ENCODE results near the gene ANXA3. TPM values are rescaled to one million over a fixed set of nuclear protein-coding genes. Genes with fewer than 3 reads are reported as not detected.
A peak's percentile ranks its signal among the peaks of the same experiment; 100 is the strongest.

ANXA3 gene
- polyA plus RNA-seq, 1 of the 3 experiments (the other 2 are of a cell fraction), result 13.8 TPM

GRCh38 chr4:78533854-78534253, 17.7 kb upstream of the ANXA3 start:
- Histone ChIP-seq H3F3A (replicated peaks; ENCODE audit: insufficient read depth) (no peaks in the 10 kb centered on the region), H2AFZ (ENCODE audit: low read depth) (no peak overlapping the region), H3K9ac (no peak overlapping the region), H3K27me3 (ENCODE audit: insufficient read depth) (no peaks in the 10 kb centered on the region), H3K4me2 (no peak overlapping the region), H3K36me3 (replicated peaks in 1 of 2; ENCODE audit: control insufficient read depth in 1 of 2, insufficient read depth in 2 of 2, low read length in 1 of 2) (peaks cover 3 to 16% of the 10 kb centered on the region in 2 experiments), H3K79me2 (ENCODE audit: insufficient read depth) (no peaks in the 10 kb centered on the region), H3K27ac (ENCODE audit: low read depth in 2 of 2, low read length in 1 of 2) (no peak overlapping the region), H4K20me1 (ENCODE audit: insufficient read depth) (no peaks in the 10 kb centered on the region), H3K9me2 (no peaks in the 10 kb centered on the region), H3K9me3 (0 out of 2 replicates have a peak, but pooled peaks cover 2% of the 10 kb centered on the region), H3K4me3 (ENCODE audit: low read depth in 2 of 2, low read length in 1 of 2) (no peak overlapping the region), H3K4me1 (ENCODE audit: control insufficient read depth in 1 of 2, insufficient read depth in 2 of 2, low read depth in 1 of 2, low read length in 1 of 2) (peaks cover 0 to under 1% of the 10 kb centered on the region in 2 experiments; a peak in 1 of 4 replicates)
- POLR2A ChIA-PET, result no interaction called here
- TF ChIP-seq MEF2A (IDR thresholded peaks at IDR 0.05; ENCODE audit: borderline replicate concordance, low read depth), result no peak
- TF ChIP-seq RFX5 (IDR thresholded peaks at IDR 0.05; ENCODE audit: low read length), result no peak
- no peak for TF ChIP-seq NFIC (IDR thresholded peaks at IDR 0.05; ENCODE audit: borderline replicate concordance)
- CTCF ChIA-PET, result interaction anchor here (0.9 to 1.6 kb wide), 2 partner anchors 16 to 474 kb away, joined by 3 to 6 read pairs; no protein-coding TSS in a partner anchor
- DNase-seq, result no peak
- WGBS (ENCODE audit: low lambda C conversion rate), result 90% methylated on average over 5 of the region's 5 CpGs

DNA sequence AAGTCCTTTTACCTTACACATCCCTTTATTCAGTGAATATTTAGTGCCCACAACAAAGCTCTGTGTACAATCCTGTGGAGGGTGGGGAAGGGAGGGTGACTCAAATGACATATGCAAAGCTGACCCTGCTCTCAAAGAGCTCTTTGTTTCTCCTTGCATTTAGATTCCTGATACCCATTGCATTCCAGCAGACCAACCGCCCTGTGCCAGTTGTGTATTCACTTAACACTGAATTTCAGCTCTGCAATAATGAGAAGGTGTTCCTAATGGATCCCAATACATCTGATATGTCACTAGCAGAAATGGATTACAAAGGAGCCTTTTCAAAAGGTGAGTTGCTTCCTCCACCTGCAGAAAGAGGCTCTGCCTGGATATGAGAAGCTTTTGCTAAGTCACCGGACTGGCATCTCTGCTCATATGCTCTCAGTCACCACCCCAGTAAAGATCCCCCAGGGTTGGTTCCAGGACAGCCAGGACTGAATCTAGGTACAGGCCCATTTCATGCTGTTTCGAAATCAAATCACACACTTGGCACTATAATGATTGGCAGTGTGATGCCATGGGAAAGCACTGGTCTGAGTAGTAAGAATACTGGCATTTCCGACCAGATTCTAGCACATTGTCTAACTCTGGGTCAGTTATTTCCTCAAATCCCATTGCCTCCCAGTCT, 17.1 kb upstream of the ANXA3 start:
- Histone ChIP-seq H3K27me3 (ENCODE audit: insufficient read depth) (no peaks in the 10 kb centered on the region), H3K79me2 (ENCODE audit: insufficient read depth) (no peaks in the 10 kb centered on the region), H3F3A (replicated peaks; ENCODE audit: insufficient read depth) (no peaks in the 10 kb centered on the region), H3K9me3 (0 out of 2 replicates have a peak, but pooled peaks cover 2% of the 10 kb centered on the region), H3K36me3 (replicated peaks in 1 of 2; ENCODE audit: control insufficient read depth in 1 of 2, insufficient read depth in 2 of 2, low read length in 1 of 2) (peaks cover 3 to 19% of the 10 kb centered on the region in 2 experiments), H3K9me2 (no peaks in the 10 kb centered on the region), H2AFZ (ENCODE audit: low read depth) (no peak overlapping the region), H3K4me3 (ENCODE audit: low read depth in 2 of 2, low read length in 1 of 2) (no peak overlapping the region), H3K4me2 (no peak overlapping the region), H3K27ac (ENCODE audit: low read depth in 2 of 2, low read length in 1 of 2) (no peak overlapping the region), H3K9ac (no peak overlapping the region), H3K4me1 (ENCODE audit: control insufficient read depth in 1 of 2, insufficient read depth in 2 of 2, low read depth in 1 of 2, low read length in 1 of 2) (no peaks in the 10 kb centered on the region; a peak in 1 of 4 replicates), H4K20me1 (ENCODE audit: insufficient read depth) (no peaks in the 10 kb centered on the region)
- TF ChIP-seq FOSL2 (IDR thresholded peaks at IDR 0.05; ENCODE audit: borderline replicate concordance, low read depth) (peak; percentile 20; the same call in 1 of the 2 replicates), TCF12 (IDR thresholded peaks at IDR 0.05) (peak; percentile 35; the same call in 1 of the 2 replicates), RCOR1 (IDR thresholded peaks at IDR 0.05; ENCODE audit: low read length) (no peak)
- 93% methylated on average over 4 of the region's 4 CpGs for WGBS (ENCODE audit: low lambda C conversion rate)
- ChIA-PET POLR2A (no interaction called here), CTCF (interaction anchor here (0.9 to 1.6 kb wide), 2 partner anchors 17 to 475 kb away, joined by 3 to 6 read pairs; no protein-coding TSS in a partner anchor)
- no peak for DNase-seq

DNA sequence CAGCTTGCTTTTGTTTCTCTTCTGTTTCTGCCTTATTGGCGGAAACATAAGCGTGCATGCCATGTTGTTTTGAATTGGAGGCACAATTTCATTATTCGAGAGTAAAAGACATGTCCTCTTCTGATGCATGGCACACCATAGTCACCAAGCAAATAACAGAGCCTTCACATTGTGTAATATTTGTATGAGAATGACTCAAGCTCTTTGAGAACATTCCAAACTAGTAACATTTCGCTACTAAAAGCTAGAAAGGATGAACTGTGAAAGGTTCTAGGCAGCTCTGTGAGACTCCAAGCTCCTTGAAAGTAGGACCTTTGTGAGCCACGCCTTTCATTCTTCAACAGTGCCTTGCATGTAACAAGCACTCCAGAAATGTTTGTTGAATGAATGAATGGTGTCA, 9.2 kb upstream of the ANXA3 start:
- Histone ChIP-seq H3K9me2 (no peaks in the 10 kb centered on the region), H3K4me2 (no peak overlapping the region), H3K27ac (ENCODE audit: low read depth in 2 of 2, low read length in 1 of 2) (no peak overlapping the region), H3K36me3 (replicated peaks in 1 of 2; ENCODE audit: control insufficient read depth in 1 of 2, insufficient read depth in 2 of 2, low read length in 1 of 2) (peaks cover 0 to 16% of the 10 kb centered on the region in 2 experiments), H3K79me2 (ENCODE audit: insufficient read depth) (no peaks in the 10 kb centered on the region), H2AFZ (ENCODE audit: low read depth) (no peak overlapping the region), H3F3A (replicated peaks; ENCODE audit: insufficient read depth) (peaks cover 4% of the 10 kb centered on the region), H3K9me3 (no peaks in the 10 kb centered on the region), H3K4me3 (ENCODE audit: low read depth in 2 of 2, low read length in 1 of 2) (no peak overlapping the region), H3K27me3 (ENCODE audit: insufficient read depth) (no peaks in the 10 kb centered on the region), H3K9ac (no peak overlapping the region), H4K20me1 (ENCODE audit: insufficient read depth) (no peaks in the 10 kb centered on the region), H3K4me1 (ENCODE audit: control insufficient read depth in 1 of 2, insufficient read depth in 2 of 2, low read depth in 1 of 2, low read length in 1 of 2) (no peaks in the 10 kb centered on the region; a peak in 2 of 4 replicates)
- CTCF ChIA-PET, result interaction anchor here (0.9 kb wide), 1 partner anchor 483 kb away, joined by 3 read pairs; no protein-coding TSS in a partner anchor
- no peak for TF ChIP-seq GATA2 (CRISPR knock-in tag; IDR thresholded peaks at IDR 0.05)
- TF ChIP-seq RFX5 (IDR thresholded peaks at IDR 0.05; ENCODE audit: low read length), result no peak
- no peak for TF ChIP-seq ELF1 (IDR thresholded peaks at IDR 0.05)
- TF ChIP-seq, protein P1, sequence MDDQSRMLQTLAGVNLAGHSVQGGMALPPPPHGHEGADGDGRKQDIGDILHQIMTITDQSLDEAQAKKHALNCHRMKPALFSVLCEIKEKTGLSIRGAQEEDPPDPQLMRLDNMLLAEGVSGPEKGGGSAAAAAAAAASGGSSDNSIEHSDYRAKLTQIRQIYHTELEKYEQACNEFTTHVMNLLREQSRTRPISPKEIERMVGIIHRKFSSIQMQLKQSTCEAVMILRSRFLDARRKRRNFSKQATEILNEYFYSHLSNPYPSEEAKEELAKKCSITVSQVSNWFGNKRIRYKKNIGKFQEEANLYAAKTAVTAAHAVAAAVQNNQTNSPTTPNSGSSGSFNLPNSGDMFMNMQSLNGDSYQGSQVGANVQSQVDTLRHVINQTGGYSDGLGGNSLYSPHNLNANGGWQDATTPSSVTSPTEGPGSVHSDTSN (IDR thresholded peaks at IDR 0.05), result no peak
- WGBS (ENCODE audit: low lambda C conversion rate), result 88% methylated on average over 5 of the region's 5 CpGs
- no peak for DNase-seq
- POLR2A ChIA-PET, result no interaction called here
